ENCODE results near the gene SLIT3. TPM values are rescaled to one million over a fixed set of nuclear protein-coding genes. Genes with fewer than 3 reads are reported as not detected.

The SLIT3 gene
- total RNA-seq, 4 donors from 2014 or later: 0.97 to 6.1 (median 3.4) TPM

- in situ Hi-C loops (cut with MboI; ENCODE audit: low sequenced_read_pairs in 4 of 4): no loop called here
- no peaks in the 10 kb centered on the region for H3K27me3 ChIP-seq
- DNase-seq (no peak), ATAC-seq (no peak)
- H3K9me3 ChIP-seq: no peaks in the 10 kb centered on the region
- no peak overlapping the region for H3K4me3 ChIP-seq
- intact Hi-C loops (cut with DNase I; ENCODE audit: low total_unique reads): no loop called here
- no peaks in the 10 kb centered on the region for H3K4me1 ChIP-seq
- TF ChIP-seq CTCF (IDR thresholded peaks at IDR 0.05 in 4 of 5, conservative IDR thresholded peaks at IDR 0.05 in 1 of 5): no peak
- TF ChIP-seq POLR2A (IDR thresholded peaks at IDR 0.05): no peak
- H3K36me3 ChIP-seq: no peaks in the 10 kb centered on the region
- H3K27ac ChIP-seq: no peak overlapping the region
These were observed 263.5 kb downstream of the SLIT3 start for GRCh38 chr5:169037466-169037865.

GRCh38 chr5:169036079-169036805, 264.7 kb downstream of the SLIT3 start:
- no peak overlapping the region for H3K27ac ChIP-seq
- no peaks in the 10 kb centered on the region for H3K36me3 ChIP-seq
- no peaks in the 10 kb centered on the region for H3K4me1 ChIP-seq
- in situ Hi-C loops (cut with MboI; ENCODE audit: low sequenced_read_pairs in 4 of 4): no loop called here
- intact Hi-C loops (cut with DNase I; ENCODE audit: low total_unique reads): no loop called here
- H3K4me3 ChIP-seq: no peak overlapping the region
- no peaks in the 10 kb centered on the region for H3K27me3 ChIP-seq
- no peak for ATAC-seq
- DNase-seq: no peak
- no peak for TF ChIP-seq POLR2A (IDR thresholded peaks at IDR 0.05)
- TF ChIP-seq CTCF (IDR thresholded peaks at IDR 0.05 in 4 of 5, conservative IDR thresholded peaks at IDR 0.05 in 1 of 5): no peak
- no peaks in the 10 kb centered on the region for H3K9me3 ChIP-seq

DNA sequence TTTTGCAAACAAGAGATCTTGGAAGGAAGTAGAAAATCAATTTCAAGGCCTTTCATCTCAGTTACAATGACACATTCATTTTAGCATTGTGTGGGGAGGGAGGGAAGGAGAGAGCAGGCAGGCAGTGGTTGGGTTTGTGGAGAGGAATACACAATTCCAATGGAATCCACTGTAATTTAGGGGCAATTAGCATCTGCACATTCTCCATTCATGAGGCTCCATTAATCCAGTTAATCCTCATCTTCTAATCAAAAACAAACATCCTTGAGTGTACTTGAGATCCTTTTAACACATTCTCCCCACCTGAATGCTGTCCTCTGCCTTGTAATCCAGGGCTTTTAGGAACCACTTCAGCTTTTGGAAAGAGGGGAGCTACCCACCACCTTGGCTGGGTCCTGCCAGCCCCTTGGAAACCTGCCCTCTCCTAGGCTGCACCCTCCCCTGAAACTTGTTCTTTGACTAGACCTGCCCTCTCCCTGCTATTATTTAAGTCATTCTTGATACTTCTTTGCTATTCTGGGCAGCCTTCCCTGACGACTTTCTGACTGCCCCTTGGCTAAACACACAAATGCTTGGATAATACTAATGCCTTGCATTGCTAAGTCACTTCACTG, 271.2 kb downstream of the SLIT3 start:
- H3K27me3 ChIP-seq: no peaks in the 10 kb centered on the region
- DNase-seq: no peak
- no peaks in the 10 kb centered on the region for H3K36me3 ChIP-seq
- intact Hi-C loops (cut with DNase I; ENCODE audit: low total_unique reads) (no loop called here), in situ Hi-C loops (cut with MboI; ENCODE audit: low sequenced_read_pairs in 4 of 4) (no loop called here)
- no peak overlapping the region for H3K4me3 ChIP-seq
- no peak overlapping the region for H3K27ac ChIP-seq
- TF ChIP-seq POLR2A (IDR thresholded peaks at IDR 0.05) (no peak), CTCF (IDR thresholded peaks at IDR 0.05 in 4 of 5, conservative IDR thresholded peaks at IDR 0.05 in 1 of 5) (no peak)
- H3K9me3 ChIP-seq: no peaks in the 10 kb centered on the region
- H3K4me1 ChIP-seq: no peaks in the 10 kb centered on the region
- no peak for ATAC-seq

DNA sequence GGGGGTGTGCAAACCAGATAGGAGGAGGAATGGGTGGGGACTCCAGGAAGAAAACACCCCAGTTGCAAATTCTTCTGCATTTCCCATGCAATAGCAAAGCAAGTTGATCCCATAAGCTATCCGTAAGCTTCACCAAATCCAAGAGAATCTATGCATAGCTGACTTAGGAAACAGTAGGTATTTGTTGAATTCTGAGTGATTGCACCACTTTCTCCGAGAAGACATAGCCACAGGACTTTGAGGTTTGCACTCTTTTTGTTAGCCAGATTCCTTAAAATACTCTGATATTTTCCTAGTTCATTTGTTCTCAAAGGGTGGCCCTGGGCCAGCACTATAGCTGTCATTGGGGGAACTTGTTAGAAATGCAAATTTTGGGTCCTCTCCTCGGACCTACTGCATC, 271.9 kb downstream of the SLIT3 start:
- in situ Hi-C loops (cut with MboI; ENCODE audit: low sequenced_read_pairs in 4 of 4) (no loop called here), intact Hi-C loops (cut with DNase I; ENCODE audit: low total_unique reads) (no loop called here)
- Histone ChIP-seq H3K4me1 (no peaks in the 10 kb centered on the region), H3K9me3 (no peaks in the 10 kb centered on the region), H3K36me3 (no peaks in the 10 kb centered on the region), H3K4me3 (no peak overlapping the region), H3K27ac (no peak overlapping the region), H3K27me3 (no peaks in the 10 kb centered on the region)
- ATAC-seq: no peak
- TF ChIP-seq POLR2A (IDR thresholded peaks at IDR 0.05) (no peak), CTCF (IDR thresholded peaks at IDR 0.05 in 4 of 5, conservative IDR thresholded peaks at IDR 0.05 in 1 of 5) (no peak)
- DNase-seq: no peak

Measured in gastrocnemius medialis (tissue), 4 donors.